8988T (cell line): ENCODE data around the gene LMO1.

Source experiments
- DNase-seq: peaks from one replicate; pipeline ENCODE4 v3.0.0; 2011

The LMO1 gene

GRCh38 chr11:8242499-8243280, 21.0 kb downstream of the LMO1 start:
- no peak for DNase-seq

DNA sequence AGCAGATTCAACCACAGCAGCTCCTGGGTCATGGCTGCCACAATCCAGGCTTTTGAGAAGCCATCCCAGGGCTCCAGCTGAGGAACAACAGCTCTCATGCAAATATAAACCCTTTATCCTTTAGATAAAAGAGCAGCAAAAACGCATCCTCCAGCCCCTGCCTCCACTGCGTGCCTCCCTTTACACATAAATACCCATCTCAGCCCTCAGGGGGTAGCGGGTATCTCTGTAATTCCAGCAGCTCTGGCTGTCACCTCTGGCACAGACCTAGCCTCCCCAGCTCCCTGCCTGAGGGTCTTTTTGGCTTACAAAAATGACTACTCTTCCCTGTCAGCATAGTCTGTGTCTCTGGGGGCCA, 21.6 kb downstream of the LMO1 start:
- no peak for DNase-seq

DNA sequence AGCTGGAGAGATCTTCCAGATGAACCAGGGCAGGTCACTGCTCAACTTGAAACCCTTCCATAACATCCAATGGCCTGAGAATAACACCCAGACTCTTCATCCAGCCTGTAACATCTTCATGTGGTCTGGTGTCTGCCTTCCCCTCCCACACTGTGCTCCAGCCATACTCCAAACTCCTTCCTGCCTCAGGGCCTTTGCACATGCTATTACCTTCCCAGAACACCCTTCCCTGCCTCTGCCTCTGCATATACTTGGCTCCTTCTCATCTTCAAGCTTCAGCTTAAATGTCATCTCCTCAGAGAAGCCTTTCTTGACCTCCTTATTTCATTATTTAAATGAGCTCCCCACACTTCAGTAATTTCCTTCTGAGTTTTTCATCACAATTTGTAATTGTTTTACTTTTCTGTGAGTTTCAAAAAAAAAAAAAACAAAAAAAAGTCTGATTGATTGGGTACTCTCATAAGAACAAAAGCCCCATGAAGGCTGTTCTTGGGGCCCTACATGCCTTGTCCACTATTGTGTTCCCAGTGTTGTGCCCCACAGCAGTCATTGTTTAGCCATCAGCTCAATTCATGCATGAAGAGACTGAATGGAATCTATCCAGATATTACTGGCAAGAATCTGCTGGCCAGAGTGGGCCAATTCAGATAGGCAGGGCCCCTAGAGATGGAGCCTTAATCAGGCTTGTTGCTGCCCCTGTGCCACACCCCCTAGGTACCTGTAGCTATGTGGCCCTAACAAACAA, 22.1 kb downstream of the LMO1 start:
- no peak for DNase-seq

GRCh38 chr11:8239536-8240228, 24.0 kb downstream of the LMO1 start:
- no peak for DNase-seq

GRCh38 chr11:8239040-8239439, 24.6 kb downstream of the LMO1 start:
- DNase-seq: no peak

- DNase-seq: no peak
Observed at GRCh38 chr11:8237453-8237852, 26.2 kb downstream of the LMO1 start.

DNA sequence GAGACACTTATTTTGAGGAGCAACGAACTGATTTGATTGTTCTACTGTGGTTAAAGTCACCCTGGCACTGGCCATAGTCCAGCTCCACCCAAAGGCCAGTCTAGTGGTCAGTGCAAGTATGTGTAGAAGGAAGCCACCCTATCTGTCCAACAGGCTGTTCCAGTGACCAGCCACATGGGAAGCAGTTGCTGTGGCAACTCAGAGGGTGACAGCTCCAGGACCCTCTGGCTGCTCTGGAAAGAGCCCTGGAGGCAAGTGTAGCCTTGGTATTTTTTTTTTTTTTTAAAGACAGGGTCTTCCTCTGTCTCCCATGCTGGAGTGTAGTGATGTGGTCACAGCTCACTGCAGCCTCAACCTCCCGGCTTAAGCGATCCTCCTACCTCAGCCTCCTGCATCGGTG, 27.8 kb downstream of the LMO1 start:
- no peak for DNase-seq

DNA sequence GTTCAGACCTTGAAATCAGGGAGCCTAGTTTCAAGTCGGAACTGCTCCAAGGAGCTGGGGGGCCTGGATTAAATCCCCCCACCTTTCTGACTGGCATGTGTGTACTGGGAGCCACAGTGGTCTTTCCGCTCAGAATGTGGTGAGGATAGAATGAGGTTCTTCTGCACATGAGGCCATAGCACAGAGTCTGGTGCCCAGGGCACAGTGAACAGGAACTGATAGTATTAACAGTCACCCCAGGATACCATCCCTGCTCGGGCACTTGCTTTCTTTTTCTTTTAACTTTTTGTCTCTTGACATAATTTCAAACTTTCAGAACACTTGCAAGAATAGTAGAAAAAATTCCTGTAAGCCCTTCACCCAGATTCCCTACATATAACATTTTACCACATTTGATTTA, 28.8 kb downstream of the LMO1 start:
- DNase-seq: no peak

DNA sequence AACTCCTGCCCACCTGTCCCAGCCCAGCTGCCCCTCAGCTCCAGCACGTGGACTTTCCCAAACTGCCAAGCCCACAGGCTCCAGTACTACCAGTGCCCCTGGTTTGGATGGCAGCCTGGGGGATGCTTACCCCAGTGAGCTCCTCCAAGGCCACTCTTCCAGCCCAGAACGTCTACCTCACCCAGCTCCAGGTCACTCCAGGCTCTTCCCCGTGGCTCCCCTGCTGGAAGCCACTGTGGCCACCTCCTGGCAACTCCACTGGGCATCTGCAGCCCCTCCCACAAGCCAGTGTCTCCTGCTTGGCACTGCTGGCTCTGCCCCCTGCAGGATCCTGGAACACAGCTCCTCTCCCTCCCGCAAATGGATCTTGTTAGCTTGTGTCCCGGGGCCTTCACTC, 29.3 kb downstream of the LMO1 start:
- peak; percentile 90 for DNase-seq

- no peak for DNase-seq
Observed at GRCh38 chr11:8233691-8234424, 29.8 kb downstream of the LMO1 start.

- no peak for DNase-seq
Observed at GRCh38 chr11:8232849-8233606, 30.6 kb downstream of the LMO1 start.

GRCh38 chr11:8232414-8232813, 31.3 kb downstream of the LMO1 start:
- DNase-seq: no peak

DNA sequence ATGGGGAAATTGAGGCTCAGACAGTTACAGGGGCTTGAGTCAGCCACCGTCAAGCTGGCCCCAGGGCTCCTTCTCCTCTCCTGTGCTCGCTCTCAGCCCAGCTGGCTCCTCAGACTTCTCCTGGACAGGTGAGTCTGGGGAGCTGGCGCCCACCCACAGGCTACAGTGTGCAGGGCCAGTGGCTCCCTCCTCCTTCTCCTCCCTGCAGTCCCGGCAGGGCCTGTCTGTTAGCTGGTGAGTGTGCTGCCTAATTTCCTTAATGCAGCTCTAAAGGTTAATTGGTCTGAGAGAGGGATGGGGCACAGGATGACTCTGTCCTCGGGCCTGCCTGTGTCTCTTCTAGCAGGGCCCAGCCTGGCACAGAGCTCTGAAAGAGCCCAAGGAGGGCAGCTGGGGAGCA, 31.7 kb downstream of the LMO1 start:
- DNase-seq: no peak

DNA sequence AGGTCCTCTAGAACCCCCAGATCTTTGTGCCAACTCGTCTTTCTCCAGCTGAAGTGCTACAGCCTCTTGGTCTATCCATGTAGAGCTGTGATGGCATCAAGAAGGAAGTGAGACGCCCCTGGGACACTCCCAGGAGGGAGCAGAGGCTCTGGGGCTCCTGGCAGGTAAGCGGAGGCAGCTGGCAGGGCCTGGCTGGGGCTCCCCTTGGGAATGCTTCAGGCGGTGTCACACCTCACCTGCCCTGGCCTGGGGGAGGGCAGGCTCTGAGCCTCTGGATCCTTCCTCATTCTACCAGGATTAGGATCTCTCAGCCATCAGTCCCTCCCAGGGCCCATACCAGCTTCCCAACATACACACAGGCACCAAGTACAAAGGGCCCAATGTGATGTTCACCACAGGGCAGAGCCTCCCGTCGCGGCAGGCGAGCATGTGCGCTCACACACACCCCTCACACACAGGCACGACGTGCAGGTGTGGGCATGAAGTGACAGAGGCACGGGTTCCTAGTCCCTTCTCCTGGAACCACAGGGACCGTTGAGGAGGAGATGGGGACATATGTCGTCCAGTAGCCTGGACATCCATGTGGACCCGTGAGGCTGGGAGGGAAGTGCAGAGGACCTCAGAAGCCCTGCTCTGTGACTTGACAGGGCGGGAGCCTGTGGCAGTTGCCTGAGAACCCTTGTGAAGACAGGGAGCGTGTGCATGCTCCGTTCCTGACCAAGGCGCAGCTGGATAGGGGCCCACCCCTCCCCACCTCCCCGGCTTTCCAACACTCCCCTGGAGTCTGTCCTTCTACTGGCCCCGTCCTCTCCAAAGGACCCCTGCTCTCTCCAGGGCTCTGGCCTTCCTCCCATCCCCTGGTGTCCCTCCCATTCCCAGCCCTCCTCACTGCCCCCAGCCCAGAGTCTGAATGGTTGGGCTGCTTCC, 32.5 kb downstream of the LMO1 start:
- no peak for DNase-seq

GRCh38 chr11:8230178-8230859, 33.4 kb downstream of the LMO1 start:
- no peak for DNase-seq

- no peak for DNase-seq
Observed at GRCh38 chr11:8229299-8230177, 34.1 kb downstream of the LMO1 start.

DNA sequence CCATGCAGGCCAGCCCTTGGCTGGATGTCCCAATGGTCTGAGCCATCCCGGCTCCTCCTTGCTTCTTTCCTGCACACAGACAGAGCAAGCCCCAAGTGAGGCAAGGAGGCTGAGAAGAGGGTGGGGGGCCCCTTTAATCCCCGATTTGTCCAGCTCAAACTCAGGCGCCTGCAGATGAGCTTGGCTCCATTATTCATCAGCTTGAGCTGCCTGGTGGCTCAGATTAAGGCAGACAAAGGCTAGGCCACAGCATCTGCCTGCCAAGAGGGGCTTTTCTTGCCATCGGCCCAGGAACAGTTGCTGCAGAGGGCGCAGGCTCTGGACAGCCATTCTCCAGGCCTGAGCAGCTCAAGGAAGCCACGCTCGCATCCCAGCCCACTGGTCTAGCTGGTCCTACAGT, 35.4 kb downstream of the LMO1 start:
- no peak for DNase-seq

DNA sequence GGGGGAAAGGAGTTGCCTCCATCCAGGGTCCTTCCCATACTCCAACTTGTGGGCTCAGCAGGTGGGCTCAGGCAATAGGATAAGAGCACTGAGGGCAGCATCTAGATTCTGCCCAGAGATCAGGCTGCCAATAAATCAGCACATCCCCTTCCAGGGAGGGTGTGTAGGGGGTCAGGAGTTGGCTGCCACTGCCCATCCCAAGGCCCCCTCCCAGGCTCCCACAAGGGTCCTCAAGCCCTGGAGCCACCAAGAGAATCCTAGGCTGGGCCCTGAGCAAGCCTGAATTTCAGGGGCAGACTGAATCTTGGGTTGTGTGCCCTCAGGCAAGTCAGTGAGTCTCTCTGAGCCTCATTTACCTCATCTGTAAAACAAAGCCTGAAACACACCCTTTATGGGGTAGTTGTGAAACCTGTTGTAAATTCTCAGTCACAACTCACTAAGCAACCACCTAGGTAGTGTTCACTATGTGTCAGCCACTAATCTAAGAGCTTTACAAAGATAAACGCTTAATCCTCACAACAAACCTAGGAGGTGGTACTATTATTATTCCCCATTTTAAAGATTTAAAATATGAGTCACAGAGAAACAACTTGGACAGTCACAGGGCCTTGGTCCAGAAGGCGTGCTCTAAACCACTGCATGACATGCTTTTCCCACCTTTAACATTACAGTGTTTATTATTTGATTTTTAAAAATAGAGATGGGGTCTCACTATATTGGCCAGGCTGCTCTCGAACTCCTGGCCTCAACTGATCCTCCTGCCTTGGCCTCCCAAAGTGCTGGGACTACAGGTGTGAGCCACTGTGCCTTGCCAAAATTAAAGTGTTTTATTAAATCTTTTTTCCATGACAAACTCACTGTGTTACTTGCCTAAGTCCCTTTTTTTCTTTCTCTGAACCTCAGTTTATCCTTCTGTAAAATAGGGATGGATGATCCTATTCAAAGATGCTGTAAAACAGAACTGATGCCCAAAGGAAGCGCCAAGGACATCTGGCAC, 36.2 kb downstream of the LMO1 start:
- DNase-seq: no peak
